Sigmoid colon (tissue), 7 donors: ENCODE measurements around the gene CAMK1D. TPM values are rescaled to one million over a fixed set of nuclear protein-coding genes. Genes with fewer than 3 reads are reported as not detected.

Source experiments
- DNase-seq: peaks from one replicate; pipeline ENCODE4 v3.0.0-alpha.2; 2019
- H3K27ac ChIP-seq, 4 donors: fragments of 200-600 bp; sonication (generic); one replicate each; pipeline ENCODE4 v1.5.1; 2016 to 2019; ENCODE audit warnings: mild to moderate bottlenecking in 1 of 4
- H3K27me3 ChIP-seq, 3 donors: fragments of 200-600 bp; sonication (generic); one replicate each; pipeline ENCODE4 v1.5.1; 2019; ENCODE audit warnings: mild to moderate bottlenecking in 1 of 3
- H3K36me3 ChIP-seq, 4 donors: fragments of 200-600 bp; sonication (generic); one replicate each; pipeline ENCODE4 v1.5.1; 2016 to 2019
- H3K4me1 ChIP-seq, 4 donors: fragments of 200-600 bp; sonication (generic); one replicate each; pipeline ENCODE4 v1.5.1; 2017 to 2019
- H3K4me3 ChIP-seq, 4 donors: fragments of 200-600 bp; sonication (generic); one replicate each; pipeline ENCODE4 v1.5.1; 2017 to 2019; ENCODE audit warnings: mild to moderate bottlenecking in 2 of 4, moderate library complexity in 1 of 4
- H3K9me3 ChIP-seq, 4 donors: fragments of 200-600 bp in 3 of 4; sonication (generic) in 3 of 4; one replicate each; pipeline versions ENCODE4 v1.5.1 to v1.6.1; 2013 to 2019
- EP300 ChIP-seq, 4 donors: sonication (generic); formaldehyde crosslinking; IDR thresholded peaks; one replicate each; pipeline ENCODE4 v1.6.1; 2017; ENCODE audit warnings: antibody characterized with exemption in 4 of 4
- POLR2A ChIP-seq, 2 donors: fragments of 450-650 bp; IDR thresholded peaks; one replicate each; pipeline ENCODE4 v1.6.1; 2016; ENCODE audit warnings: antibody characterized with exemption in 2 of 2, mild to moderate bottlenecking in 2 of 2, moderate library complexity in 2 of 2
- POLR2AphosphoS5 ChIP-seq, 4 donors: sonication (generic); formaldehyde crosslinking; IDR thresholded peaks; one replicate each; pipeline ENCODE4 v1.6.1; 2017; ENCODE audit warnings: antibody characterized with exemption in 4 of 4
- WGBS, 2 donors: extraction: QIAGEN DNeasy Blood & Tissue Kit; methylation state at CpG; one replicate each; pipeline ENCODE4 v1.1.7; 2013; 5-methylcytosine and 5-hydroxymethylcytosine counted together
- intact Hi-C: fragments of 100-400 bp; cut with DNase I; formaldehyde crosslinking; loops from one replicate; pipeline ENCODE4 v1.15.1; 2023
- polyA plus RNA-seq, 3 donors: library from polyadenylated mRNA; stranded (reverse); fragments of 200-250 nt; gene quantifications; one replicate each; pipeline ENCODE4 v1.2.3, GENCODE V29; 2013
- total RNA-seq, 4 donors: library from RNA; depleted of rRNA; stranded (reverse); fragments of >200 nt; gene quantifications; one replicate each; pipeline ENCODE4 v1.1.0, GENCODE V29; 2016
- TF ChIP-seq, protein P1 (sequence below), 4 experiments: fragments of 450-650 bp in 3 of 4; fragments of 200-600 bp in 1 of 4; IDR thresholded peaks; one replicate each; pipeline ENCODE4 v1.5.1; 2016 to 2019; ENCODE audit warnings: antibody characterized with exemption in 4 of 4, mild to moderate bottlenecking in 3 of 4, moderate library complexity in 2 of 4
- donor health status: healthy with polysubstance abuse.
- donor health status: Bipolar disorder and iron deficiency.
- donor health status: healthy.

The CAMK1D gene
- total and polyA plus RNA-seq, 7 donors = 7.2 to 11.5 (median 8.6) TPM

DNA sequence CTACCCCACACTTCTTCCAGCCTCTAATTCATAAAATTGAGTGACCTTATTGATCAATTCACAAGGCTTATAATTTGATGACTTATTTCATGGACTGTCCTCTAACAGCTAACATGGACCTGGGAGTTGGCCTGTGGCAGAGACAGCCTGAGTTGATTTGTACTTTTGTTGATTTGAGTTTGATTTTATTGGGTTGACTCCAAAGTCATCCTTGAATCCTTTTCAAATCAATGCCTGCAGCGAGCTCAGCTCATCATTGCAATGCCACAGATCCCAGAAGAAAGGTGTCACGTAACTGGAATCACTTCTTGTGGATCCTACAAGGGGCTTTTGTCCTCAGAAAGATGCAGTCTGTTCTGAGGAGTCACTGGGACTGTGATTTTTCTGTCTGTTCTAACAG lies 138.0 kb downstream of the CAMK1D start:
- WGBS, 2 donors = 79 to 87% methylated on average over 2 of the region's 2 CpGs
- TF ChIP-seq POLR2AphosphoS5 (IDR thresholded peaks at IDR 0.05) (no peak), POLR2A (IDR thresholded peaks at IDR 0.05) (no peak), EP300 (IDR thresholded peaks at IDR 0.05) (no peak)
- TF ChIP-seq, protein P1, sequence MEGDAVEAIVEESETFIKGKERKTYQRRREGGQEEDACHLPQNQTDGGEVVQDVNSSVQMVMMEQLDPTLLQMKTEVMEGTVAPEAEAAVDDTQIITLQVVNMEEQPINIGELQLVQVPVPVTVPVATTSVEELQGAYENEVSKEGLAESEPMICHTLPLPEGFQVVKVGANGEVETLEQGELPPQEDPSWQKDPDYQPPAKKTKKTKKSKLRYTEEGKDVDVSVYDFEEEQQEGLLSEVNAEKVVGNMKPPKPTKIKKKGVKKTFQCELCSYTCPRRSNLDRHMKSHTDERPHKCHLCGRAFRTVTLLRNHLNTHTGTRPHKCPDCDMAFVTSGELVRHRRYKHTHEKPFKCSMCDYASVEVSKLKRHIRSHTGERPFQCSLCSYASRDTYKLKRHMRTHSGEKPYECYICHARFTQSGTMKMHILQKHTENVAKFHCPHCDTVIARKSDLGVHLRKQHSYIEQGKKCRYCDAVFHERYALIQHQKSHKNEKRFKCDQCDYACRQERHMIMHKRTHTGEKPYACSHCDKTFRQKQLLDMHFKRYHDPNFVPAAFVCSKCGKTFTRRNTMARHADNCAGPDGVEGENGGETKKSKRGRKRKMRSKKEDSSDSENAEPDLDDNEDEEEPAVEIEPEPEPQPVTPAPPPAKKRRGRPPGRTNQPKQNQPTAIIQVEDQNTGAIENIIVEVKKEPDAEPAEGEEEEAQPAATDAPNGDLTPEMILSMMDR (IDR thresholded peaks at IDR 0.05) = no peak
- intact Hi-C loops = no loop called here
- Histone ChIP-seq H3K4me1 (peaks cover 0 to 14% (median 2%) of the 10 kb centered on the region in 4 donors), H3K4me3 (no peak overlapping the region), H3K36me3 (no peaks in the 10 kb centered on the region), H3K27me3 (no peaks in the 10 kb centered on the region), H3K9me3 (no peaks in the 10 kb centered on the region), H3K27ac (no peak overlapping the region)
- DNase-seq = no peak

DNA sequence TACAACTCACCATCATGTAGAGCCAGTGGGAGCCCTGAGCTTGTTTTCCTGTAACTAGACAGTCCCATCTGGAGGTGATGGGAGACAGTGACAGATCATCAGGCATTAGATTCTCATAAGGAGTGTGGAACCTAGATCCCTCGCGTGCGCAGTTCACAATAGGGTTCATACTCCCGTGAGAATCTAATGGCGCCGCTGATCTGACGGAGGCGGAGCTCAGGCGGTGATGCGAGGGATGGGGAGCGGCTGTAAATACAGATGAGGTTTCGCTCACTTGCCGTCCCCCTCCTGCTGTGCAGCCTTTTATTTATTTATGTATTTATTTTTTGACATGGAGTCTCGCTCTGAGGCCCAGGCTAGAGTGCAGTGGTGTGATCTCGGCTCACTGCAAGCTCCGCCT lies 139.3 kb downstream of the CAMK1D start:
- H3K36me3 ChIP-seq = no peaks in the 10 kb centered on the region
- intact Hi-C loops = no loop called here
- DNase-seq = no peak
- H3K4me3 ChIP-seq = no peak overlapping the region
- TF ChIP-seq EP300 (IDR thresholded peaks at IDR 0.05) = no peak
- TF ChIP-seq POLR2A (IDR thresholded peaks at IDR 0.05) = no peak
- TF ChIP-seq POLR2AphosphoS5 (IDR thresholded peaks at IDR 0.05) = no peak
- TF ChIP-seq, protein P1 (IDR thresholded peaks at IDR 0.05) = no peak
- H3K9me3 ChIP-seq = no peaks in the 10 kb centered on the region
- no peaks in the 10 kb centered on the region for H3K27me3 ChIP-seq
- no peak overlapping the region for H3K27ac ChIP-seq
- WGBS, 2 donors = 96 to 98% methylated on average over 16 of the region's 16 CpGs
- peaks cover 0 to 14% (median 2%) of the 10 kb centered on the region in 4 donors for H3K4me1 ChIP-seq

DNA sequence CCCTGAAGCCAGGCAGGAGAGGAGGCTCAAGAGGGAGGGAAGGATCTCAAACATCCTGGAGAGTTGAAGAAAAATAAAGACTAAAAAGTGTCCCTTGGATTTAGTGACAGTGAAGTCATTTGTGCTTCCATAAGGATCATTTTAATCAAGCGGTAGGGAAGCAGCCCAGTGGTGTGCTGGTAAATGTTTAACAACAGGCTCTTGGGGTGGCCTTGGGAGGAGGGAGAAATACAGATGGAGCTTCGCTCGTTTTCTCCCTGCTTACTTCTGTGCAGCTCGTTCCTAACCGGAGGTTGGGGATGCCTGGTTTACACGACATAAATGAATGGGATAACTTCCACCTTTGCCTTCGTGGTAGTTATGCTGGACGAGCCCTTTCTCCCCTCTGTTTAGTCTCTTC lies 140.0 kb downstream of the CAMK1D start:
- H3K4me1 ChIP-seq = peaks cover 0 to 14% (median 2%) of the 10 kb centered on the region in 4 donors
- no peak overlapping the region for H3K27ac ChIP-seq
- H3K4me3 ChIP-seq = no peak overlapping the region
- WGBS, 2 donors = 17 to 70% methylated on average over 8 of the region's 8 CpGs
- TF ChIP-seq, protein P1 (IDR thresholded peaks at IDR 0.05) = no peak
- TF ChIP-seq EP300 (IDR thresholded peaks at IDR 0.05) (no peak), POLR2AphosphoS5 (IDR thresholded peaks at IDR 0.05) (no peak)
- intact Hi-C loops = no loop called here
- DNase-seq = no peak
- no peaks in the 10 kb centered on the region for H3K27me3 ChIP-seq
- H3K36me3 ChIP-seq = no peaks in the 10 kb centered on the region
- H3K9me3 ChIP-seq = no peaks in the 10 kb centered on the region

DNA sequence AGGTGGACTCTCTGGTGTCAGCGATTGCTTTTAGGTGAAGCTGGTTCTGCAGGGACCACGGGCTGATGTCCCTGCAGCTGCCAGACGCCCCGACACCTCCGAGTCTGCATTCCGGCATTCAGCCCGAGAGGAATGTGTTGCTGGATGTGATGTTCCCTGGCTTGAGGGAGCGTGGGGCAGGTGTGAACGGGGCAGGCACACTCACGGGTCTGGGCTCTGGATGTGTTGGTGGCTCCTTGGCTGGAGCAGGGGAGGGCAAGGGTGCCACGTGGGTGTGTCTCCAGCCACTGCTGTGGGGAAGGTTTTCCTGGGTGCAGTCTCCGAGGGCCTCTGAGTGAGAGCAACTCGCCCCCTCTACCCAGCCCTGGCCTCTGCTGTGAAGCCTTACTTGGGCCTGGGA lies 140.5 kb downstream of the CAMK1D start:
- TF ChIP-seq POLR2AphosphoS5 (IDR thresholded peaks at IDR 0.05) (no peak), POLR2A (IDR thresholded peaks at IDR 0.05) (no peak), EP300 (IDR thresholded peaks at IDR 0.05) (no peak)
- TF ChIP-seq, protein P1 (IDR thresholded peaks at IDR 0.05) = no peak
- no peaks in the 10 kb centered on the region for H3K36me3 ChIP-seq
- H3K4me3 ChIP-seq = no peak overlapping the region
- no peaks in the 10 kb centered on the region for H3K27me3 ChIP-seq
- no peak overlapping the region for H3K27ac ChIP-seq
- intact Hi-C loops = no loop called here
- H3K9me3 ChIP-seq = no peaks in the 10 kb centered on the region
- H3K4me1 ChIP-seq = peaks cover 0 to 14% (median 2%) of the 10 kb centered on the region in 4 donors
- no peak for DNase-seq
- WGBS, 2 donors = 28 to 76% methylated on average over 13 of the region's 13 CpGs

DNA sequence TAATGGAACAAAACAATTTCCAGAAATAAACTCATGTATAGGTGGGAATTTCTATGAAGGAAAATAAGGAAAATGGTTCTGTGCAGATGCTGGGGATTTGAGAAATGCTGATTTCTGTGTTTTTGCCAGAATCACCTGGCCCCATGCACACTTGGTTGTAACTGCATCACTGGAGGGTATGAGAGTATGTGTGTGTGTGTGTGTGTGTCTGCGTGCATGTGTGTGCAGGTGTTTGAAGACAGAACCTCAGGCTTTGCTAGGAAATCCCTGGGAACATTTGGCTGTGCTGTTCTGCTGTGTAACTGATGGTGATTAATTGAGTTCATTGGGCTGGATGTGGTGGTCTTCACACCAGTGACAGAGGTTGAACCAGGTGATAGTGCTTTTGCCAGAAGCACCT lies 141.6 kb downstream of the CAMK1D start:
- Histone ChIP-seq H3K36me3 (no peaks in the 10 kb centered on the region), H3K27ac (no peak overlapping the region), H3K27me3 (no peaks in the 10 kb centered on the region), H3K4me3 (no peak overlapping the region), H3K4me1 (peaks cover 0 to 8% (median 2%) of the 10 kb centered on the region in 4 donors), H3K9me3 (no peaks in the 10 kb centered on the region)
- intact Hi-C loops = no loop called here
- 88% methylated on average over 1 of the region's 1 CpG for WGBS, 2 donors
- no peak for DNase-seq
- TF ChIP-seq EP300 (IDR thresholded peaks at IDR 0.05) (no peak), POLR2A (IDR thresholded peaks at IDR 0.05) (no peak), POLR2AphosphoS5 (IDR thresholded peaks at IDR 0.05) (no peak)
- TF ChIP-seq, protein P1 (IDR thresholded peaks at IDR 0.05) = no peak
